ENCODE results near the gene PDE3B. TPM values are rescaled to one million over a fixed set of nuclear protein-coding genes. Genes with fewer than 3 reads are reported as not detected.

PDE3B gene
- total RNA-seq, 6 experiments from 2014 or later: 14.9 to 47.1 (median 28.8) TPM

DNA sequence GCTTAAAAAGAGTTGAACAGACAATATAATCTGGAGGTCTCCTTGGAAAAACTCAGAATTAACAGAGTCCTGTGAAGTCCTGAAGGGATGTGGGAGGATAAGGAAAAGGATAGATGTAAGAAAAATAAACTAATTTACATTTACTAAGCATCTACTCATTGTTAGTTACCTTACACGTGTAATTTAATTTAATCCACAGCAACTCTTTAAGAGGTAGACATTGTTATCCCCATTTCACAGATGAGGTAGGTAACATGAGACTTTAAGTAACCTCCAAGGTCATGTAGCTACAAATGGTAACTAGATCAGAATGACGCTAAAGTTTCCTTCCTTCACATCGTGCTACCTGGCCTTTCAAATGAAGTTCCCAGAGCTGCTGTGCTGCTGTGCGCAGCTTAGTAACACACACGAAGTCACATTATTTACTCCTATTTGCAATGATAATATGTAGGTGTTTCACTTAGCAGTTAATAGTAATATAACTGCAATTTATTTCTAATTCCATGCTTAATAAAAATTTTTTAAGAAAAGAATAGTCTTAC, 5.7 kb upstream of the PDE3B start:
- no peak for TF ChIP-seq POLR2A (IDR thresholded peaks at IDR 0.05)
- TF ChIP-seq, protein P1, sequence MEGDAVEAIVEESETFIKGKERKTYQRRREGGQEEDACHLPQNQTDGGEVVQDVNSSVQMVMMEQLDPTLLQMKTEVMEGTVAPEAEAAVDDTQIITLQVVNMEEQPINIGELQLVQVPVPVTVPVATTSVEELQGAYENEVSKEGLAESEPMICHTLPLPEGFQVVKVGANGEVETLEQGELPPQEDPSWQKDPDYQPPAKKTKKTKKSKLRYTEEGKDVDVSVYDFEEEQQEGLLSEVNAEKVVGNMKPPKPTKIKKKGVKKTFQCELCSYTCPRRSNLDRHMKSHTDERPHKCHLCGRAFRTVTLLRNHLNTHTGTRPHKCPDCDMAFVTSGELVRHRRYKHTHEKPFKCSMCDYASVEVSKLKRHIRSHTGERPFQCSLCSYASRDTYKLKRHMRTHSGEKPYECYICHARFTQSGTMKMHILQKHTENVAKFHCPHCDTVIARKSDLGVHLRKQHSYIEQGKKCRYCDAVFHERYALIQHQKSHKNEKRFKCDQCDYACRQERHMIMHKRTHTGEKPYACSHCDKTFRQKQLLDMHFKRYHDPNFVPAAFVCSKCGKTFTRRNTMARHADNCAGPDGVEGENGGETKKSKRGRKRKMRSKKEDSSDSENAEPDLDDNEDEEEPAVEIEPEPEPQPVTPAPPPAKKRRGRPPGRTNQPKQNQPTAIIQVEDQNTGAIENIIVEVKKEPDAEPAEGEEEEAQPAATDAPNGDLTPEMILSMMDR (IDR thresholded peaks at IDR 0.05): no peak
- intact Hi-C loops (cut with DNase I): no loop called here
- H3K4me1 ChIP-seq: peaks cover 0 to 17% (median 3%) of the 10 kb centered on the region in 4 donors
- H3K36me3 ChIP-seq: no peaks in the 10 kb centered on the region
- H3K27ac ChIP-seq: no peak overlapping the region
- ATAC-seq: no peak
- no peaks in the 10 kb centered on the region for H3K9me3 ChIP-seq
- H3K4me3 ChIP-seq: no peak overlapping the region
- DNase-seq: no peak
- no peaks in the 10 kb centered on the region for H3K27me3 ChIP-seq
- WGBS (ENCODE audit: insufficient coverage, low coverage, low lambda C conversion rate, missing lambda C conversion rate): 79% methylated on average over 5 of the region's 5 CpGs

DNA sequence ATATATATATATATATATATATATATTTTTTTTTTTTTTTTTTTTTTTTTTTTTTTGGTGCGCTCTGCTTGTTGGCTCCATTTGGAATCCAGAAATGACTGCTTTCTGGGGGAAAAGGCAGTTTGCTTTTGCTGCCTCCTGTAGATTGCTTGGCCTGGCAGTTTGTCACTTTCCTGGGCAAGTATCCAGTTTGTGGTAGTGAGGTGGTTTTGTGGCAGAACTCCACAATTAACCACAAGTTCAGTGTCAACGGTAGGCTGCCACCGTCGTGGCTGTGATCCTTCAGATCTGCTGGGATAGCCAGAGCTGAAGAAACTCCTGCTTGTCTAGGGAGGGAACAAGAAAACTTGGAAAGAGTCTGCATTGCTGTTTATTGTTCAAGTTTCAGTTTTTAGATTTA, 5.0 kb upstream of the PDE3B start:
- WGBS (ENCODE audit: insufficient coverage, low coverage, low lambda C conversion rate, missing lambda C conversion rate): 18% methylated on average over 2 of the region's 4 CpGs
- Histone ChIP-seq H3K36me3 (no peaks in the 10 kb centered on the region), H3K27me3 (no peaks in the 10 kb centered on the region), H3K4me1 (peaks cover 0 to 18% (median 3%) of the 10 kb centered on the region in 4 donors), H3K9me3 (no peaks in the 10 kb centered on the region), H3K27ac (peak overlapping the region in 2 of 3 donors; percentile 28 to 44), H3K4me3 (no peak overlapping the region)
- TF ChIP-seq, protein P1 (IDR thresholded peaks at IDR 0.05): peak in 1 of 4 donors; percentile 11
- TF ChIP-seq POLR2A (IDR thresholded peaks at IDR 0.05): no peak
- intact Hi-C loops (cut with DNase I): no loop called here
- peak; percentile 44 to 85 (median 70) for DNase-seq
- ATAC-seq: peak; percentile 48 to 59 (median 54)

DNA sequence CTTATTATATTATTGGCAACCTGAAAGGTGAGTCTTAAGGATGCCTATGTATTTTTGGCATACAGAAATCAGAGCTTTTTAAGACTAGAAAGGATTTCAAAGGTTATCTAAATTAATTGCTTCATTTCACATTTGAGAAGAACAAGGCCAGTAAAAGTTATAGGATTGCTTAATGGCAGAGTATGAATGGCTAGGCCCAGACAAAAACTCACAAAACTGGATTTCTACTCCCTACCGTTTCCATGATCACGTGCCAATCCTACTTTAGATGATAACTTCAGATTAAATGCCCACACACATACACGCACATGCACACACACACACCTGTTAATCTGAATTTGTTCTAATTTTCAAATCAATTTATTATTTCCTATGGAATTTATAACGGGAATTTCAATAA, 1.8 kb upstream of the PDE3B start:
- ATAC-seq: no peak
- Histone ChIP-seq H3K4me3 (no peak overlapping the region), H3K27ac (peak overlapping the region in 1 of 3 donors; percentile 98), H3K9me3 (no peaks in the 10 kb centered on the region), H3K4me1 (peaks cover 0 to 18% (median 3%) of the 10 kb centered on the region in 4 donors), H3K36me3 (no peaks in the 10 kb centered on the region), H3K27me3 (no peaks in the 10 kb centered on the region)
- 51% methylated on average over 4 of the region's 4 CpGs for WGBS (ENCODE audit: insufficient coverage, low coverage, low lambda C conversion rate, missing lambda C conversion rate)
- intact Hi-C loops (cut with DNase I): no loop called here
- TF ChIP-seq, protein P1 (IDR thresholded peaks at IDR 0.05): no peak
- no peak for TF ChIP-seq POLR2A (IDR thresholded peaks at IDR 0.05)
- DNase-seq: no peak

DNA sequence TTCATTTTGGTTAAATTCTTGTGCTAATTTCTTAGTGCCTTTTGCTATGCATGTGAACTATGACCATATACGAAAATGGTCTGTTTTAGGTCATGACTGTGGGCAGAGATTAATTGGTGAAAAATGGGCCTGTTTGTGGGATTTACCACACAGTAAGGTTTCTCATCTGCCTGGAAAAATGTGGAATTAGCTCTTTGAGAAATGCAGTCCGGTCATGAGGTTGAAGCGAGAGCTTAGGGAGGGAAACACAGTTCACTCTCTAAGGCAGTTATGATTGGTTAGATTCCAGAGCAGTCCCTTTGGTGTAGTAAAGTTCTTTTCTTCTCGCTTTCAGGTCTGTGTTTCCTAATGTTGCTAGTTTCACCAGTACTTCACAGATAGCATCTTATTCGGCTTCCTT, 1.2 kb upstream of the PDE3B start:
- Histone ChIP-seq H3K4me3 (peak overlapping the region in 2 of 3 donors; percentile 76 to 77), H3K36me3 (no peaks in the 10 kb centered on the region), H3K27me3 (no peaks in the 10 kb centered on the region), H3K4me1 (peaks cover 0 to 18% (median 3%) of the 10 kb centered on the region in 4 donors), H3K27ac (peak overlapping the region in 2 of 3 donors; percentile 96 to 98), H3K9me3 (no peaks in the 10 kb centered on the region)
- DNase-seq: no peak
- peak in 3 of 4 donors; percentile 5 to 9 (median 7) for ATAC-seq
- intact Hi-C loops (cut with DNase I): no loop called here
- 52% methylated on average over 5 of the region's 5 CpGs for WGBS (ENCODE audit: insufficient coverage, low coverage, low lambda C conversion rate, missing lambda C conversion rate)
- TF ChIP-seq, protein P1 (IDR thresholded peaks at IDR 0.05): no peak
- TF ChIP-seq POLR2A (IDR thresholded peaks at IDR 0.05): no peak
